H1 (cell line): ENCODE results near the gene GPR176. TPM values are rescaled to one million over a fixed set of nuclear protein-coding genes. Genes with fewer than 3 reads are reported as not detected.

Source experiments
- CTCF ChIA-PET: fragments of 300-600 bp; sonication (Branson Sonifier 250); formaldehyde crosslinking; loops from one replicate; lab custom pipeline; 2021; ENCODE audit not compliant: partially characterized antibody; lab: Charles Lee
- POLR2A ChIA-PET: fragments of 300-600 bp; sonication (Branson Sonifier 250); formaldehyde crosslinking; loops from one replicate; lab custom pipeline; 2021; ENCODE audit warnings: inconsistent platforms; ENCODE audit not compliant: partially characterized antibody; lab: Charles Lee
- DNase-seq, 2 experiments: peaks; one replicate each; pipeline versions ENCODE4 v3.0.0 to v3.0.0-alpha.2; 2010 to 2022; ENCODE audit warnings: low spot score in 2 of 2, low read depth in 1 of 2, mixed read lengths in 1 of 2
- FAIRE-seq: peaks from 2 replicates; lab custom pipeline; 2011; peaks lifted over from hg19 to GRCh38; lab: Jason Lieb, UNC
- H2AFZ ChIP-seq: 2 replicates; pipeline ENCODE4 v1.8.1; 2012; ENCODE audit warnings: low read length, inconsistent platforms
- H2AK5ac ChIP-seq: 2 replicates; pipeline ENCODE4 v1.6.1; 2013; ENCODE audit warnings: low read depth, low read length
- H2BK120ac ChIP-seq: replicated peaks from 2 replicates; pipeline ENCODE3; 2013; ENCODE audit warnings: low read depth, low read length, inconsistent platforms
- H2BK12ac ChIP-seq: 2 replicates; pipeline ENCODE4 v1.6.1; 2013; ENCODE audit warnings: low read depth, low read length
- H2BK15ac ChIP-seq: 2 replicates; pipeline ENCODE4 v1.6.1; 2013; ENCODE audit warnings: low read length
- H2BK20ac ChIP-seq: 2 replicates; pipeline ENCODE4 v1.6.1; 2013; ENCODE audit warnings: low read length
- H2BK5ac ChIP-seq: 2 replicates; pipeline ENCODE4 v1.6.1; 2013; ENCODE audit warnings: low read depth, low read length
- H3K14ac ChIP-seq: 2 replicates; pipeline ENCODE4 v1.6.1; 2013; ENCODE audit warnings: inconsistent platforms; ENCODE audit not compliant: insufficient read length
- H3K18ac ChIP-seq: 2 replicates; pipeline ENCODE4 v1.6.1; 2013; ENCODE audit warnings: low read length; ENCODE audit errors: extremely low read depth
- H3K23ac ChIP-seq: 2 replicates; pipeline ENCODE4 v1.6.1; 2013; ENCODE audit warnings: inconsistent platforms; ENCODE audit not compliant: insufficient read length
- H3K23me2 ChIP-seq: 2 replicates; pipeline ENCODE4 v1.6.1; 2013; ENCODE audit warnings: low read depth, low read length
- H3K27ac ChIP-seq: 2 replicates; pipeline ENCODE4 v1.6.1; 2011; ENCODE audit warnings: low read depth, low read length, inconsistent platforms
- H3K27me3 ChIP-seq, 4 experiments: replicated peaks in 1 of 4; 1 replicate in 1 of 4; 2 replicates in 3 of 4; pipeline versions ENCODE4 v1.6.1 to v1.8.1; 2011 to 2013; ENCODE audit warnings: low read length in 3 of 4, mild to moderate bottlenecking in 3 of 4, inconsistent platforms in 2 of 4, mixed read lengths in 2 of 4, moderate library complexity in 1 of 4; ENCODE audit not compliant: control insufficient read depth in 3 of 4, insufficient read depth in 3 of 4; ENCODE audit errors: extremely low read depth in 1 of 4
- H3K36me3 ChIP-seq, 4 experiments: 2 replicates each; pipeline versions ENCODE4 v1.6.1 to v1.8.1; 2011 to 2013; ENCODE audit warnings: mild to moderate bottlenecking in 4 of 4, low read length in 3 of 4, moderate library complexity in 2 of 4, control low read depth in 1 of 4, inconsistent platforms in 1 of 4; ENCODE audit not compliant: insufficient read depth in 4 of 4, control insufficient read depth in 2 of 4
- H3K4ac ChIP-seq: replicated peaks from 2 replicates; pipeline ENCODE3; 2013; ENCODE audit warnings: low read length, low read depth, mixed read lengths, inconsistent platforms; ENCODE audit not compliant: insufficient read length
- H3K4me1 ChIP-seq, 4 experiments: replicated peaks in 1 of 4; 1 replicate in 1 of 4; 2 replicates in 3 of 4; pipeline versions ENCODE4 v1.6.1 to v1.8.1; 2011 to 2013; ENCODE audit warnings: low read length in 3 of 4, inconsistent platforms in 2 of 4, mixed read lengths in 1 of 4; ENCODE audit not compliant: insufficient read depth in 4 of 4, control insufficient read depth in 3 of 4
- H3K4me2 ChIP-seq, 2 experiments: 2 replicates each; pipeline versions ENCODE4 v1.6.1 to v1.8.1; 2011 to 2013; ENCODE audit warnings: low read depth in 2 of 2, low read length in 2 of 2, control low read depth in 1 of 2, inconsistent platforms in 1 of 2, mild to moderate bottlenecking in 1 of 2; ENCODE audit not compliant: insufficient read depth in 1 of 2
- H3K4me3 ChIP-seq, 4 experiments: fragments of 200-600, 300-600 bp in 1 of 4; sonication (generic), shearing (Covaris generic), sonication (Bioruptor Twin) in 1 of 4; 2 replicates each; pipeline versions ENCODE4 v1.5.1 to v1.8.1; 2011 to 2016; ENCODE audit warnings: low read length in 4 of 4, low read depth in 3 of 4, control low read depth in 2 of 4, inconsistent platforms in 2 of 4, mild to moderate bottlenecking in 2 of 4, mixed read lengths in 1 of 4, moderate library complexity in 1 of 4; ENCODE audit not compliant: insufficient read depth in 2 of 4; ENCODE audit errors: extremely low read depth in 1 of 4
- H3K56ac ChIP-seq: replicated peaks from 2 replicates; pipeline ENCODE3; 2013; ENCODE audit warnings: low read depth, mild to moderate bottlenecking, mixed read lengths, low read length, inconsistent platforms; ENCODE audit not compliant: insufficient read length
- H3K79me1 ChIP-seq: 2 replicates; pipeline ENCODE4 v1.6.1; 2013; ENCODE audit warnings: low read depth, low read length, control low read depth
- H3K79me2 ChIP-seq, 2 experiments: 2 replicates each; pipeline versions ENCODE4 v1.6.1 to v1.8.1; 2012 to 2013; ENCODE audit warnings: low read length in 2 of 2, mild to moderate bottlenecking in 2 of 2, inconsistent platforms in 1 of 2; ENCODE audit not compliant: insufficient read depth in 2 of 2, control insufficient read depth in 1 of 2
- H3K9ac ChIP-seq, 4 experiments: replicated peaks in 1 of 4; 1 replicate in 1 of 4; 2 replicates in 3 of 4; pipeline versions ENCODE4 v1.6.1 to v1.8.1; 2011 to 2013; ENCODE audit warnings: low read depth in 3 of 4, low read length in 3 of 4, control low read depth in 2 of 4, mild to moderate bottlenecking in 2 of 4, moderate library complexity in 2 of 4, inconsistent platforms in 1 of 4; ENCODE audit errors: extremely low read depth in 1 of 4
- H3K9me3 ChIP-seq, 2 experiments: 2 replicates each; pipeline versions ENCODE4 v1.6.1 to v1.8.1; 2012 to 2013; ENCODE audit warnings: mild to moderate bottlenecking in 2 of 2, moderate library complexity in 2 of 2, control low read depth in 1 of 2, inconsistent platforms in 1 of 2, low read depth in 1 of 2, low read length in 1 of 2, mixed read lengths in 1 of 2; ENCODE audit not compliant: insufficient read depth in 2 of 2
- H4K20me1 ChIP-seq, 2 experiments: replicated peaks in 1 of 2; 2 replicates each; pipeline versions ENCODE3 to v1.8.1; 2011 to 2013; ENCODE audit warnings: inconsistent platforms in 2 of 2, low read length in 2 of 2, mild to moderate bottlenecking in 1 of 2; ENCODE audit not compliant: insufficient read depth in 2 of 2, control insufficient read depth in 1 of 2
- H4K5ac ChIP-seq: 2 replicates; pipeline ENCODE4 v1.6.1; 2013; ENCODE audit warnings: low read length, low read depth, mixed read lengths, inconsistent platforms; ENCODE audit not compliant: insufficient read length
- H4K8ac ChIP-seq: 2 replicates; pipeline ENCODE4 v1.8.0; 2013; ENCODE audit warnings: mild to moderate bottlenecking, moderate library complexity, low read length, inconsistent platforms; ENCODE audit not compliant: insufficient read depth; ENCODE audit errors: extremely low read depth
- H4K91ac ChIP-seq: replicated peaks from 2 replicates; pipeline ENCODE3; 2013; ENCODE audit warnings: low read length, mixed read lengths, inconsistent platforms; ENCODE audit not compliant: insufficient read length
- CHD2 ChIP-seq: IDR thresholded peaks from 2 replicates; pipeline ENCODE4 v1.6.1; 2012; ENCODE audit warnings: low read length, improper control_type of control experiment
- CTCF ChIP-seq, 3 experiments: IDR thresholded peaks; 1 replicate in 2 of 3; 2 replicates in 1 of 3; pipeline versions ENCODE4 v1.5.1 to v1.6.1; 2011; ENCODE audit warnings: low read length in 3 of 3, mild to moderate bottlenecking in 3 of 3, inconsistent platforms in 2 of 3, low read depth in 1 of 3, moderate library complexity in 1 of 3; ENCODE audit not compliant: insufficient read depth in 1 of 3; ENCODE audit errors: control extremely low read depth in 1 of 3
- EZH2 ChIP-seq: fragments of 200-600 bp; sonication (generic); IDR thresholded peaks from 2 replicates; pipeline ENCODE4 v1.7.1; 2012; ENCODE audit warnings: low read depth, mild to moderate bottlenecking, moderate library complexity, low read length, inconsistent platforms; ENCODE audit not compliant: severe bottlenecking
- SAP30 ChIP-seq: fragments of 300-600 bp; sonication (generic); IDR thresholded peaks from 2 replicates; pipeline ENCODE4 v1.7.1; 2012; ENCODE audit warnings: low read length, moderate library complexity, mild to moderate bottlenecking, inconsistent platforms; ENCODE audit not compliant: insufficient read depth, insufficient replicate concordance
- SP1 ChIP-seq: IDR thresholded peaks from 2 replicates; pipeline ENCODE4 v1.6.1; 2011; ENCODE audit warnings: low read depth, low read length
- SRF ChIP-seq: IDR thresholded peaks from 2 replicates; pipeline ENCODE4 v1.6.1; 2011; ENCODE audit warnings: mild to moderate bottlenecking, low read depth, low read length, moderate library complexity
- SUZ12 ChIP-seq: fragments of 200-600 bp; sonication (generic); IDR thresholded peaks from 2 replicates; pipeline ENCODE4 v1.6.1; 2012; ENCODE audit warnings: mild to moderate bottlenecking, inconsistent platforms, low read length, moderate library complexity, mixed read lengths
- TAF1 ChIP-seq: IDR thresholded peaks from 2 replicates; pipeline ENCODE4 v1.6.1; 2011; ENCODE audit warnings: mild to moderate bottlenecking, low read depth, low read length
- USF2 ChIP-seq: IDR thresholded peaks from 2 replicates; pipeline ENCODE4 v1.6.1; 2011; ENCODE audit warnings: low read length, improper control_type of control experiment
- WGBS, 2 experiments: shearing (Covaris generic) in 1 of 2; methylation state at CpG; one replicate each; pipeline versions ENCODE4 v1.1.6 to v1.1.7; 2013 to 2015; ENCODE audit warnings: low lambda C conversion rate in 2 of 2, mixed read lengths in 2 of 2, inconsistent platforms in 1 of 2, low coverage in 1 of 2, missing lambda C conversion rate in 1 of 2; ENCODE audit not compliant: insufficient replicate concordance in 2 of 2, insufficient coverage in 1 of 2, insufficient read length in 1 of 2; ENCODE audit errors: extremely low coverage in 1 of 2, missing lambda C conversion rate in 1 of 2; 5-methylcytosine and 5-hydroxymethylcytosine counted together
- polyA plus RNA-seq, 7 experiments: library from polyadenylated mRNA; depleted of rRNA in 3 of 7; stranded (reverse) in 5 of 7; unstranded in 2 of 7; fragments of >200 nt in 5 of 7; fragments of 200-250 nt in 2 of 7; gene quantifications; 1 replicate in 5 of 7; 2 replicates in 1 of 7; 4 replicates in 1 of 7; pipeline versions ENCODE4 v1.2.1 to v1.2.3, GENCODE V29; 2011 to 2013; ENCODE audit warnings: missing spikeins in 2 of 7, mixed read lengths in 2 of 7
- total RNA-seq: library from RNA; stranded (reverse); fragmentation: NEBNext Ultra II Directional; extraction: Animal tissue kit (Norgen Biotek cat#: 25700); gene quantifications from 2 replicates; pipeline ENCODE4 v1.2.1, GENCODE V29; 2021

GPR176 gene
- total and polyA plus RNA-seq, 2 of the 8 experiments (the other 6 are each of a cell fraction or from before 2014, with no cell fraction given): 190 to 281 TPM

- H2AFZ ChIP-seq: no peak overlapping the region
- no peak overlapping the region for H3K23ac ChIP-seq
- H4K91ac ChIP-seq: peak overlapping the region; percentile 75
- H3K4me1 ChIP-seq: peaks cover 4 to 43% (median 40%) of the 10 kb centered on the region in 4 experiments
- no peak overlapping the region for H3K9ac ChIP-seq
- H2BK20ac ChIP-seq: peak overlapping the region; percentile 38; the same call in 1 of the 2 replicates
- peak overlapping the region; percentile 16 for H2BK120ac ChIP-seq
- ChIA-PET POLR2A (interaction anchor here (1.4 to 2.8 kb wide), 2 partner anchors 31 to 45 kb away, joined by 8 to 14 read pairs; partner anchors contain the start of genes EIF2AK4 and GPR176), CTCF (interaction anchor here (0.9 to 3.2 kb wide), 5 partner anchors 9 to 26 kb away, joined by 3 to 10 read pairs (median 4); no protein-coding TSS in a partner anchor)
- H3K23me2 ChIP-seq: no peaks in the 10 kb centered on the region
- H3K18ac ChIP-seq: no peak overlapping the region
- no peaks in the 10 kb centered on the region for H4K20me1 ChIP-seq
- H3K79me1 ChIP-seq: peaks cover 4% of the 10 kb centered on the region
- peak overlapping the region in 1 of 2 experiments; percentile 61; a peak in 1 of 4 replicates for H3K4me2 ChIP-seq
- H3K14ac ChIP-seq: no peak overlapping the region
- H2AK5ac ChIP-seq: peak overlapping the region; percentile 29; the same call in 1 of the 2 replicates
- 86% methylated on average over 3 of the region's 3 CpGs; no CpG with 5 or more reads in 1 of the 2 experiments for WGBS, 2 experiments
- FAIRE-seq (no peak), DNase-seq (no peak)
- H4K8ac ChIP-seq: no peak overlapping the region
- H3K27ac ChIP-seq: peak overlapping the region; percentile 73
- H3K9me3 ChIP-seq: peaks cover 0 to 1% of the 10 kb centered on the region in 2 experiments; a peak in 1 of 4 replicates
- H3K4ac ChIP-seq: peak overlapping the region; percentile 34
- H3K56ac ChIP-seq: no peak overlapping the region
- H3K79me2 ChIP-seq: peaks cover 4 to 47% of the 10 kb centered on the region in 2 experiments; a peak in 3 of 4 replicates
- peak overlapping the region; percentile 11; the same call in 1 of the 2 replicates for H2BK12ac ChIP-seq
- no peak overlapping the region for H4K5ac ChIP-seq
- H2BK5ac ChIP-seq: peak overlapping the region; percentile 89; the same call in 1 of the 2 replicates
- no peak overlapping the region for H3K4me3 ChIP-seq
- H3K27me3 ChIP-seq: no peaks in the 10 kb centered on the region
- 0 out of 2 replicates have a peak overlapping the region, but pooled peaks have one; percentile 65 for H2BK15ac ChIP-seq
- H3K36me3 ChIP-seq: peaks cover 0 to 6% (median 2%) of the 10 kb centered on the region in 4 experiments; a peak in 4 of 8 replicates
- TF ChIP-seq SUZ12: no peak
- TF ChIP-seq CHD2: no peak
- TF ChIP-seq USF2: no peak
- no peak for TF ChIP-seq SAP30
- TF ChIP-seq TAF1: no peak
- TF ChIP-seq CTCF (IDR thresholded peaks at IDR 0.05; ENCODE audit: control extremely low read depth in 1 of 3, insufficient read depth in 1 of 3, low read depth in 1 of 3, low read length in 3 of 3): no peak
- no peak for TF ChIP-seq EZH2
- TF ChIP-seq SRF: no peak
- no peak for TF ChIP-seq SP1
Observed at GRCh38 chr15:39889601-39890000, 30.5 kb downstream of the GPR176 start.
